GM12873 (cell line): ENCODE results near the gene UGT1A10.
"Not testable (repeated sequence)": the region's sequence is repeated elsewhere in the genome, so short reads cannot be mapped to it uniquely, and the experiment has no call there.

Source experiments
- TF ChIP-seq, protein P1 (sequence below): IDR thresholded peaks from 2 replicates; pipeline ENCODE4 v1.5.1; 2012; ENCODE audit warnings: low read depth, mild to moderate bottlenecking, moderate library complexity, low read length, control low read depth; ENCODE audit not compliant: insufficient read depth; ENCODE audit errors: missing control alignments

The UGT1A10 gene

DNA sequence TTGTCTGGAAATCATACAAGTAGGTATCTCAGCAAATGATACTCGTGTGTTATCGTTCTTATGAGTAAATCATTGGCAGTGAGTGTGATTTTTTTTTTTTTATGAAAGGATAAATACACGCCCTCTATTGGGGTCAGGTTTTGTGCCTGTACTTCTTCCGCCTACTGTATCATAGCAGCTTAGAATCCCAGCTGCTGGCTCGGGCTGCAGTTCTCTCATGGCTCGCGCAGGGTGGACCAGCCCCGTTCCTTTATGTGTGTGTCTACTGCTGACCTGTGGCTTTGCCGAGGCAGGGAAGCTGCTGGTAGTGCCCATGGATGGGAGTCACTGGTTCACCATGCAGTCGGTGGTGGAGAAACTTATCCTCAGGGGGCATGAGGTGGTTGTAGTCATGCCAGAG lies at the start of gene UGT1A10:
TSS of gene UGT1A10 (plus strand) at position 143 of the 400 bp plus-strand sequence. CDS start at position 218, 75 bp downstream.
- TF ChIP-seq, protein P1, sequence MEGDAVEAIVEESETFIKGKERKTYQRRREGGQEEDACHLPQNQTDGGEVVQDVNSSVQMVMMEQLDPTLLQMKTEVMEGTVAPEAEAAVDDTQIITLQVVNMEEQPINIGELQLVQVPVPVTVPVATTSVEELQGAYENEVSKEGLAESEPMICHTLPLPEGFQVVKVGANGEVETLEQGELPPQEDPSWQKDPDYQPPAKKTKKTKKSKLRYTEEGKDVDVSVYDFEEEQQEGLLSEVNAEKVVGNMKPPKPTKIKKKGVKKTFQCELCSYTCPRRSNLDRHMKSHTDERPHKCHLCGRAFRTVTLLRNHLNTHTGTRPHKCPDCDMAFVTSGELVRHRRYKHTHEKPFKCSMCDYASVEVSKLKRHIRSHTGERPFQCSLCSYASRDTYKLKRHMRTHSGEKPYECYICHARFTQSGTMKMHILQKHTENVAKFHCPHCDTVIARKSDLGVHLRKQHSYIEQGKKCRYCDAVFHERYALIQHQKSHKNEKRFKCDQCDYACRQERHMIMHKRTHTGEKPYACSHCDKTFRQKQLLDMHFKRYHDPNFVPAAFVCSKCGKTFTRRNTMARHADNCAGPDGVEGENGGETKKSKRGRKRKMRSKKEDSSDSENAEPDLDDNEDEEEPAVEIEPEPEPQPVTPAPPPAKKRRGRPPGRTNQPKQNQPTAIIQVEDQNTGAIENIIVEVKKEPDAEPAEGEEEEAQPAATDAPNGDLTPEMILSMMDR: not testable (repeated sequence)

DNA sequence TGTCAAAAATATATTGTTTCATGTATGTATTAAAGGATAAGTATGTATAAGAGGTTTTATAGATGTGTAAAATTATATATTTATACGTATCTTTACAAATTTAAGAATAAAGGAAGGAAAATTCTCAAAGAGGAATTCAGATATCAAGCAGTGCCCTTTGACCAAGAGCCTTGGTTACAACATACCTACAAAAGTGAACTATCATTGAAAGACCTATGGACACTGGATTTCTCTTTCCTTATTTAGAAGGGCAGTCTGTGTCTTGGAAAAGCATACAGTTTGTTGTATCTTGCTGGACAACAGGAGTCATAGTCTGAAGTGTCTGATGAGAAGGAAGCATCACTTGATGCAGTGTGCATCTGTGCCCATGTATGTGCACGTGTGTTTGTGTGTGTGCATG lies 47.8 kb upstream of the UGT1A10 start:
- TF ChIP-seq, protein P1: no peak

- TF ChIP-seq, protein P1: no peak
These were observed 43.0 kb upstream of the UGT1A10 start for GRCh38 chr2:233593201-233593600.

DNA sequence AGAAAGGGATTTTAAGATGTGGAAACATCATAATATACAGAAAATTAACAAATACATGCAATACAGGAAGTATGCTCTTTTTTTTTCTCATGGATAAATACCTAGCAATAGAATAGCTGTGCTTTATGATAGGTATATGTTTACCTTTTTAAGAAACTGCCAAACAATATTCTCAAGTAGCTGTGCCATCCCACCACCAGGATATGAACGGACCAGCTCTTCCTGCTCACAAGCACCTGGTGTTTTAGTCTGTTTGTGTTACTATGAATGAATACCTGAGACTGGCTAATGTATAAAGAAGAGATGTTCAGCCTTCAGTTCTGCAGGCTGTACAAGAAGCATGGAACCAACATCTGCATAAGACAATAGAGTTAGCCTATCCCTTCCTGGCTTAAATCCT lies 38.7 kb upstream of the UGT1A10 start:
- TF ChIP-seq, protein P1: no peak

- TF ChIP-seq, protein P1: no peak
These were observed 37.3 kb upstream of the UGT1A10 start for GRCh38 chr2:233598952-233599351.

DNA sequence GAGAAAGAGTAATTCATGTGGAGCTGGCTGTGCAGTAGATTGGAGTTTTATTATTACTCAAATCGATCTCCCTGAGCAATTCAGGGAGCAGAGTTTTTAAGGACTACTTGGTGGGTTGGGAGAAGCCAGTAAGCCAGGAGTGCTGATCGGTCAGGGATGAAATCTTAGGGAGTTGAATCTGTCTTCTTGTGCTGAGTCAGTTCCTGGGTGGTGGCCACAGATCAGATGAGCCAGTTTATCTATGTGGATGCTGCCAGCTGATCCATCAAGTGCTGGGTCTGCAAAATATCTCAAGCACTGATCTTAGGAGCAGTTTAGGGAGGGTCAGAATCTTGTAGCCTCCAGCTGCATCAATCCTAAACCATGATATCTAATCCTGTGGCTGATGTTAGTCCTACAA lies 35.9 kb upstream of the UGT1A10 start:
- TF ChIP-seq, protein P1: no peak

DNA sequence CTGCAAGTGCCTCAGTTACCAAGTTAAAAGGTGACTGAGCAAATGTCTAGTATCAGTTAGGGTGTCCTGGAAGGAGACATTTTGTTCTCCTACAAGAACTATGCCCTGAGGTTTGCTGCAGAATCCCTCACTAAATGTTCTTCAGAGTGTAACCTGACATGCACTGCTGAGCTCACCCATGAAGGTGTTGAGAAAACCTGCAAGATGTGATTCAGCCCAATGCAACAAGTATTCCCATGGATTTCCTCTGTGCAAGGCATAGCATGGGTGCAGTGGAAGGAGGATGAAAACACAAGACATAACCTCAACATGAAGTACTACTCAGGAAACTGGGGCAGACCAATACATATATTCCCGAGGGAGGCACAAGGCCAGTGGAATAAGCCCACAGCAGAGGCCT lies 34.2 kb upstream of the UGT1A10 start:
- TF ChIP-seq, protein P1: no peak
